HepG2 (cell line): Measurements from ENCODE around the gene HOXA10. TPM values are rescaled to one million over a fixed set of nuclear protein-coding genes. Genes with fewer than 3 reads are reported as not detected.
A peak's percentile ranks its signal among the peaks of the same experiment; 100 is the strongest.

Source experiments
- ATF7-NPFF ChIP-seq: sonication (generic); formaldehyde crosslinking; IDR thresholded peaks from 2 replicates; pipeline ENCODE4 v1.8.1; 2023; ENCODE audit warnings: mild to moderate bottlenecking, low read depth, missing genetic modification reagents, moderate library complexity
- CCAR2 ChIP-seq: fragments of 200-400 bp; formaldehyde crosslinking; optimal IDR thresholded peaks from 2 replicates; pipeline ENCODE3; 2018; ENCODE audit warnings: low read depth, mild to moderate bottlenecking, low read length, moderate library complexity
- HOXA3 ChIP-seq: sonication (generic); formaldehyde crosslinking; IDR thresholded peaks from 2 replicates; pipeline ENCODE4 v1.5.0; 2020; ENCODE audit warnings: missing genetic modification reagents
- KDM2A ChIP-seq: sonication (generic); formaldehyde crosslinking; IDR thresholded peaks from 2 replicates; pipeline ENCODE4 v1.4.0; 2020; ENCODE audit warnings: low read depth, missing genetic modification reagents, borderline replicate concordance
- MBNL3 ChIP-seq: fragments of 250-450 bp; sonication (Bioruptor Pico); conservative IDR thresholded peaks from 2 replicates; pipeline ENCODE4 v1.8.0; 2022; ENCODE audit warnings: mild to moderate bottlenecking, inconsistent platforms
- NFE2 ChIP-seq: sonication (generic); formaldehyde crosslinking; IDR thresholded peaks from 2 replicates; pipeline ENCODE4 v1.4.0; 2020; ENCODE audit warnings: missing genetic modification reagents
- RBFOX2 ChIP-seq: fragments of 200-400 bp; formaldehyde crosslinking; IDR thresholded peaks from 2 replicates; pipeline ENCODE4 v1.6.1; 2017; ENCODE audit warnings: low read depth, mild to moderate bottlenecking, low read length
- RORA ChIP-seq: sonication (generic); formaldehyde crosslinking; IDR thresholded peaks from 2 replicates; pipeline ENCODE4 v1.5.0; 2020; ENCODE audit warnings: mild to moderate bottlenecking, missing genetic modification reagents, moderate library complexity
- SOX5 ChIP-seq: IDR thresholded peaks from 2 replicates; pipeline ENCODE4 v1.6.1; 2016; ENCODE audit warnings: borderline replicate concordance
- TBX3 ChIP-seq: fragments of 450-650 bp; IDR thresholded peaks from 2 replicates; pipeline ENCODE4 v1.6.1; 2017; ENCODE audit warnings: antibody characterized with exemption, mild to moderate bottlenecking, inconsistent platforms, borderline replicate concordance
- TGIF2 ChIP-seq: IDR thresholded peaks from 2 replicates; pipeline ENCODE4 v1.6.1; 2016; ENCODE audit warnings: control low read depth, missing compliant biosample characterization
- XBP1 ChIP-seq: sonication (generic); formaldehyde crosslinking; IDR thresholded peaks from 2 replicates; pipeline ENCODE4 v1.5.0; 2020; ENCODE audit warnings: missing genetic modification reagents
- ZNF256 ChIP-seq: sonication (generic); formaldehyde crosslinking; conservative IDR thresholded peaks from 2 replicates; pipeline ENCODE4 v1.4.0; 2020; ENCODE audit warnings: missing genetic modification reagents
- ZNF296 ChIP-seq: sonication (generic); formaldehyde crosslinking; conservative IDR thresholded peaks from 2 replicates; pipeline ENCODE4 v1.5.0; 2020; ENCODE audit warnings: mild to moderate bottlenecking, missing genetic modification reagents
- ZNF329 ChIP-seq: sonication (generic); formaldehyde crosslinking; IDR thresholded peaks from 2 replicates; pipeline ENCODE4 v1.9.0; 2021; ENCODE audit warnings: low read depth, mild to moderate bottlenecking, missing genetic modification reagents
- ZNF598 ChIP-seq: sonication (generic); formaldehyde crosslinking; IDR thresholded peaks from 2 replicates; pipeline ENCODE4 v1.5.1; 2020; ENCODE audit warnings: mild to moderate bottlenecking, missing genetic modification reagents, borderline replicate concordance
- ZNF660 ChIP-seq: sonication (generic); formaldehyde crosslinking; IDR thresholded peaks from 2 replicates; pipeline ENCODE4 v1.5.1; 2020; ENCODE audit warnings: mild to moderate bottlenecking, low read depth, missing genetic modification reagents, borderline replicate concordance
- ZNF782 ChIP-seq: sonication (generic); formaldehyde crosslinking; IDR thresholded peaks from 2 replicates; pipeline ENCODE4 v1.4.0; 2020; ENCODE audit warnings: missing genetic modification reagents, mild to moderate bottlenecking, borderline replicate concordance
- polyA plus RNA-seq, 8 experiments: library from polyadenylated mRNA; depleted of rRNA in 3 of 8; stranded (reverse) in 7 of 8; unstranded in 1 of 8; fragments of >200 nt; fragmentation: Illumina TruSeq in 4 of 8; extraction: Trizol in 4 of 8; gene quantifications; 2 replicates each; pipeline versions ENCODE4 v1.2.1 to v1.2.3, GENCODE V29; 2011 to 2016; ENCODE audit warnings: low read depth in 4 of 8, missing spikeins in 1 of 8, mixed read lengths in 1 of 8; ENCODE audit not compliant: insufficient read depth in 1 of 8
- total RNA-seq, 5 experiments: library from RNA; depleted of rRNA; stranded (reverse); fragments of >200 nt; fragmentation: Illumina TruSeq; extraction: Trizol; gene quantifications; 2 replicates each; pipeline ENCODE4 v1.2.3, GENCODE V29; 2016; ENCODE audit warnings: low read depth in 1 of 5
- TF ChIP-seq, protein P1 (sequence below): sonication (generic); formaldehyde crosslinking; IDR thresholded peaks from 2 replicates; pipeline ENCODE4 v1.5.0; 2020; ENCODE audit warnings: missing genetic modification reagents
- TF ChIP-seq, protein P2 (sequence below): sonication (generic); formaldehyde crosslinking; IDR thresholded peaks from 2 replicates; pipeline ENCODE4 v1.5.0; 2020; ENCODE audit warnings: missing genetic modification reagents, mild to moderate bottlenecking, borderline replicate concordance
- TF ChIP-seq, protein P3 (sequence below): IDR thresholded peaks from 2 replicates; pipeline ENCODE4 v1.6.1; 2016; ENCODE audit warnings: missing compliant biosample characterization, missing genetic modification reagents, borderline replicate concordance
- TF ChIP-seq, protein P4 (sequence below): sonication (generic); formaldehyde crosslinking; IDR thresholded peaks from 2 replicates; pipeline ENCODE4 v1.5.0; 2020; ENCODE audit warnings: mild to moderate bottlenecking, missing genetic modification reagents
- TF ChIP-seq, protein P5 (sequence below): sonication (generic); formaldehyde crosslinking; IDR thresholded peaks from 2 replicates; pipeline ENCODE4 v1.8.0; 2022; ENCODE audit warnings: mild to moderate bottlenecking, missing genetic modification reagents

HOXA10 gene
- total and polyA plus RNA-seq, 2 of the 13 experiments (the other 11 are each of a cell fraction or from before 2014, with no cell fraction given) = not detected

DNA sequence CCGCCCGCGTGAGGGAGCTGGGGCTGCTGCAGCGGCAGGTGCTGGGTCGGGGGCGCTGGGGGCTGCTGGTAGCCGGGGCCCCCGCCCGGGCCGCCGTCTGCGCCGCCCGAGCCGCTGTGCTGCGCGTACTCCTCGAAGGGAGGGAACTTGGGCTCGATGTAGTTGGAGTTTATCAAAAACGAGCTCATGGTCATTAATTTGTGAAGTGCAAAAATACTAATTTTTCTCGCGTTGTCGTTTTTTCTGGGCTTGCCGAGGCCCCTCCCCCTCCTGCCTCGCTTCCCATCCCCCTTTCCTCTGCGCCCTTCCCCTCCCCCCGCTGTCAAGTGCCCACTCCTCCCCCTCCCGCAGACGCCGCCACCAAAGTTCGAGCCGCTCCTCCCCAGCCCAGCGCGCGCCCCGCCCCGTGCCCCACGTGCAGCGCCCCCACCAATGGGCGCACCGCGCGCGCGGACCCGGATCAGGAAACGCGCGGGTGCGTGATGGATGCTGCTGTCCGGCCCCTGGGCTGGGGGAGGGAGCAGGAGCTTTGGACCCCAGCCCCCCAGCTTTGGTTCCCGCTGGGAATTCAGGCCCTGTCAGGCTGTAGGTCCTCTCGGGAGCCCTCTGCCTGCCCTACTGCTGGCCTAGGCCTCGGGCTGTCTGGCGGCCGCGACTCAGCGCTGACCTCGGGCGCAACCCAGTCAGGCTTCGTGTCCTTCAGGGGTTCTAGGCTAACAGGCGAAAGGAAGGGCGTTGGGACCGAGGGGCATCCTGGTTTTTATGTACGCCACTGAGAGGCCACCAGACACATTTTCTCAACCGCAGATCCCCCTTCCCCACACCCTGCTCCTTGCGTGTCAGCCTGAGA lies 43.4 kb downstream of the HOXA10 start, which contains the start of gene HOXA4 (continued):
- TF ChIP-seq ZNF782 (CRISPR knock-in tag) (no peak), HOXA3 (CRISPR knock-in tag) (peak; percentile 73), ZNF329 (CRISPR knock-in tag) (no peak), MBNL3 (CRISPR knock-in tag) (no peak), ZNF598 (CRISPR knock-in tag) (peak; percentile 75; the same call in 1 of the 2 replicates), TGIF2 (CRISPR knock-in tag) (peak; percentile 26; the same call in 1 of the 2 replicates), SOX5 (CRISPR knock-in tag) (no peak), ZNF660 (CRISPR knock-in tag) (no peak), ZNF256 (no peak), NFE2 (CRISPR knock-in tag) (no peak), CCAR2 (no peak), ZNF296 (CRISPR knock-in tag) (0 out of 2 replicates have a peak, but pooled peaks have one; percentile 24), RBFOX2 (peak; percentile 86), RORA (no peak), XBP1 (CRISPR knock-in tag) (no peak), ATF7-NPFF (CRISPR knock-in tag) (peak; percentile 49; the same call in 1 of the 2 replicates), TBX3 (no peak), KDM2A (CRISPR knock-in tag) (peak; percentile 82)
- TF ChIP-seq, protein P1, sequence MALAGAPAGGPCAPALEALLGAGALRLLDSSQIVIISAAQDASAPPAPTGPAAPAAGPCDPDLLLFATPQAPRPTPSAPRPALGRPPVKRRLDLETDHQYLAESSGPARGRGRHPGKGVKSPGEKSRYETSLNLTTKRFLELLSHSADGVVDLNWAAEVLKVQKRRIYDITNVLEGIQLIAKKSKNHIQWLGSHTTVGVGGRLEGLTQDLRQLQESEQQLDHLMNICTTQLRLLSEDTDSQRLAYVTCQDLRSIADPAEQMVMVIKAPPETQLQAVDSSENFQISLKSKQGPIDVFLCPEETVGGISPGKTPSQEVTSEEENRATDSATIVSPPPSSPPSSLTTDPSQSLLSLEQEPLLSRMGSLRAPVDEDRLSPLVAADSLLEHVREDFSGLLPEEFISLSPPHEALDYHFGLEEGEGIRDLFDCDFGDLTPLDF (CRISPR knock-in tag) = peak; percentile 86
- TF ChIP-seq, protein P2, sequence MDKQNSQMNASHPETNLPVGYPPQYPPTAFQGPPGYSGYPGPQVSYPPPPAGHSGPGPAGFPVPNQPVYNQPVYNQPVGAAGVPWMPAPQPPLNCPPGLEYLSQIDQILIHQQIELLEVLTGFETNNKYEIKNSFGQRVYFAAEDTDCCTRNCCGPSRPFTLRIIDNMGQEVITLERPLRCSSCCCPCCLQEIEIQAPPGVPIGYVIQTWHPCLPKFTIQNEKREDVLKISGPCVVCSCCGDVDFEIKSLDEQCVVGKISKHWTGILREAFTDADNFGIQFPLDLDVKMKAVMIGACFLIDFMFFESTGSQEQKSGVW (CRISPR knock-in tag) = no peak
- TF ChIP-seq, protein P3, sequence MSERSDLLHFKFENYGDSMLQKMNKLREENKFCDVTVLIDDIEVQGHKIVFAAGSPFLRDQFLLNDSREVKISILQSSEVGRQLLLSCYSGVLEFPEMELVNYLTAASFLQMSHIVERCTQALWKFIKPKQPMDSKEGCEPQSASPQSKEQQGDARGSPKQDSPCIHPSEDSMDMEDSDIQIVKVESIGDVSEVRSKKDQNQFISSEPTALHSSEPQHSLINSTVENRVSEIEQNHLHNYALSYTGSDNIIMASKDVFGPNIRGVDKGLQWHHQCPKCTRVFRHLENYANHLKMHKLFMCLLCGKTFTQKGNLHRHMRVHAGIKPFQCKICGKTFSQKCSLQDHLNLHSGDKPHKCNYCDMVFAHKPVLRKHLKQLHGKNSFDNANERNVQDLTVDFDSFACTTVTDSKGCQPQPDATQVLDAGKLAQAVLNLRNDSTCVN (CRISPR knock-in tag) = 0 out of 2 replicates have a peak, but pooled peaks have one; percentile 19
- TF ChIP-seq, protein P4, sequence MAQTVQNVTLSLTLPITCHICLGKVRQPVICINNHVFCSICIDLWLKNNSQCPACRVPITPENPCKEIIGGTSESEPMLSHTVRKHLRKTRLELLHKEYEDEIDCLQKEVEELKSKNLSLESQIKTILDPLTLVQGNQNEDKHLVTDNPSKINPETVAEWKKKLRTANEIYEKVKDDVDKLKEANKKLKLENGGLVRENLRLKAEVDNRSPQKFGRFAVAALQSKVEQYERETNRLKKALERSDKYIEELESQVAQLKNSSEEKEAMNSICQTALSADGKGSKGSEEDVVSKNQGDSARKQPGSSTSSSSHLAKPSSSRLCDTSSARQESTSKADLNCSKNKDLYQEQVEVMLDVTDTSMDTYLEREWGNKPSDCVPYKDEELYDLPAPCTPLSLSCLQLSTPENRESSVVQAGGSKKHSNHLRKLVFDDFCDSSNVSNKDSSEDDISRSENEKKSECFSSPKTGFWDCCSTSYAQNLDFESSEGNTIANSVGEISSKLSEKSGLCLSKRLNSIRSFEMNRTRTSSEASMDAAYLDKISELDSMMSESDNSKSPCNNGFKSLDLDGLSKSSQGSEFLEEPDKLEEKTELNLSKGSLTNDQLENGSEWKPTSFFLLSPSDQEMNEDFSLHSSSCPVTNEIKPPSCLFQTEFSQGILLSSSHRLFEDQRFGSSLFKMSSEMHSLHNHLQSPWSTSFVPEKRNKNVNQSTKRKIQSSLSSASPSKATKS (CRISPR knock-in tag) = no peak
- TF ChIP-seq, protein P5, sequence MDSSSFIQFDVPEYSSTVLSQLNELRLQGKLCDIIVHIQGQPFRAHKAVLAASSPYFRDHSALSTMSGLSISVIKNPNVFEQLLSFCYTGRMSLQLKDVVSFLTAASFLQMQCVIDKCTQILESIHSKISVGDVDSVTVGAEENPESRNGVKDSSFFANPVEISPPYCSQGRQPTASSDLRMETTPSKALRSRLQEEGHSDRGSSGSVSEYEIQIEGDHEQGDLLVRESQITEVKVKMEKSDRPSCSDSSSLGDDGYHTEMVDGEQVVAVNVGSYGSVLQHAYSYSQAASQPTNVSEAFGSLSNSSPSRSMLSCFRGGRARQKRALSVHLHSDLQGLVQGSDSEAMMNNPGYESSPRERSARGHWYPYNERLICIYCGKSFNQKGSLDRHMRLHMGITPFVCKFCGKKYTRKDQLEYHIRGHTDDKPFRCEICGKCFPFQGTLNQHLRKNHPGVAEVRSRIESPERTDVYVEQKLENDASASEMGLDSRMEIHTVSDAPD (CRISPR knock-in tag) = 0 out of 2 replicates have a peak, but pooled peaks have one; percentile 63
